Astrocyte (in vitro differentiated cells and primary cell): ENCODE data around the gene TNRC18.

ENCODE experiments used
- CTCF ChIP-seq: IDR thresholded peaks from 2 replicates; pipeline ENCODE4 v1.5.1; 2011; ENCODE audit warnings: low read depth, mild to moderate bottlenecking, inconsistent platforms, low read length, moderate library complexity; ENCODE audit not compliant: insufficient read depth
- EZH2 ChIP-seq: IDR thresholded peaks from 2 replicates; pipeline ENCODE4 v1.6.1; 2012; ENCODE audit warnings: mild to moderate bottlenecking, low read length, inconsistent platforms; ENCODE audit not compliant: insufficient read depth

GRCh38 chr7:5322621-5323410, 100.8 kb downstream of the TNRC18 start:
- TF ChIP-seq EZH2 (no peak), CTCF (no peak)
